Measurements from ENCODE around the gene SGF29.
A peak's percentile ranks its signal among the peaks of the same experiment; 100 is the strongest.

SGF29 gene
- long read RNA-seq, transcript SGF29-201 (10 exons, 1,153 nt) = major isoform, 177 of 189 reads
- long read RNA-seq, partial matches to known transcripts = 3 of 189 reads
- long read RNA-seq, other reads (novel, unspliced or antisense) = 9 of 189 reads

DNA sequence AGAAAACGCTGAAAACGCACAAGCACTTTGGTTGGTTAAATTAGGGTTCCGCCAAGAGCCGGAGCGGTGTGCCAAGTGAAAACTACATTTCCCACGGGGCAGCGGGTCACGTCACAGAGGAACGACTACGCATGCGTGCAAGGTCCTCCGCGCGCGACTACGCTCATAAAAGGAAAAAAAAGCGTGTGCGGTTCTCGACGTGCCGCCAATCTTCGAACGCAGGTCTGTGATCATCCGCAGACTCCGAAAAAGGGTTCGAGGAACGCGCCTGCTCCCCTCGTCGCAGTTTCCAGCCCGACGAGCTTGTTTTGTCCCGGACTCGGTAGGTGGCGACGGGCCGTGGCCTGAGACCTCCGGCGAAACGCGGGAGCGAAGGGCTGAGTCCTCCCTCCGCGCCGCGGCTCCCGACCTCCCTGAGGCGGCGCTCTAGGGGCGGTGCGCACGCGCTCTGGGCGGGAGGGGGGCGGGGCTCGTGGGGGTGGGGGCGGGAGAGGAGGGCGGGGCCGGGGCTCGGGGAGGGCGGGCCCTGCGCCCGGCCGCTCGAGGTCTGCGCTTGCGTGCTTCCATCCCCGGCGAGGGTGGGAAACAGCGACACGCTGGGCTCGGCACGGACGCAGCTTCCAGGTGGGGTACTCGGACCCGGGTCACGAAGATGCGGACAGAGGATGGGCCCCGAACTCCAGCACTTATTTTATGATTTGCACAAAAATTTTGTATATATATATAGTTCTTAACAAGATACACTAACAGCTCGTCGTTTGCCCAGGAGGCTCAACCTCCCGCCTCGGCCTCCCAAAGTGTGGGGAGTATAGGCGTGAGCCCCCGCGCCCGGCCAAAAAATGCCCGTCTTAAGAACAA is at the start of gene SGF29:
Gene SGF29 (plus strand): TSS at position 145 of the 858 bp plus-strand sequence. CDS start 27,150 bp downstream, outside the sequence.
- Histone ChIP-seq H3K27me3 (ENCODE audit: insufficient read depth, poor library complexity, severe bottlenecking) (no peaks in the 10 kb centered on the region), H3K27ac (replicated peaks) (peak within 1 kb of the TSS; percentile 96), H3K4me3 (replicated peaks; ENCODE audit: insufficient read depth, low read length) (peak within 1 kb of the TSS; percentile 54)
- peak; percentile 90 to 95 for DNase-seq (ENCODE audit: low read depth in 1 of 2, low spot score in 1 of 2)
- TF ChIP-seq POLR2AphosphoS5 (IDR thresholded peaks at IDR 0.05; ENCODE audit: low read depth) = peak; percentile 96
- TF ChIP-seq, protein P1, sequence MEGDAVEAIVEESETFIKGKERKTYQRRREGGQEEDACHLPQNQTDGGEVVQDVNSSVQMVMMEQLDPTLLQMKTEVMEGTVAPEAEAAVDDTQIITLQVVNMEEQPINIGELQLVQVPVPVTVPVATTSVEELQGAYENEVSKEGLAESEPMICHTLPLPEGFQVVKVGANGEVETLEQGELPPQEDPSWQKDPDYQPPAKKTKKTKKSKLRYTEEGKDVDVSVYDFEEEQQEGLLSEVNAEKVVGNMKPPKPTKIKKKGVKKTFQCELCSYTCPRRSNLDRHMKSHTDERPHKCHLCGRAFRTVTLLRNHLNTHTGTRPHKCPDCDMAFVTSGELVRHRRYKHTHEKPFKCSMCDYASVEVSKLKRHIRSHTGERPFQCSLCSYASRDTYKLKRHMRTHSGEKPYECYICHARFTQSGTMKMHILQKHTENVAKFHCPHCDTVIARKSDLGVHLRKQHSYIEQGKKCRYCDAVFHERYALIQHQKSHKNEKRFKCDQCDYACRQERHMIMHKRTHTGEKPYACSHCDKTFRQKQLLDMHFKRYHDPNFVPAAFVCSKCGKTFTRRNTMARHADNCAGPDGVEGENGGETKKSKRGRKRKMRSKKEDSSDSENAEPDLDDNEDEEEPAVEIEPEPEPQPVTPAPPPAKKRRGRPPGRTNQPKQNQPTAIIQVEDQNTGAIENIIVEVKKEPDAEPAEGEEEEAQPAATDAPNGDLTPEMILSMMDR (IDR thresholded peaks at IDR 0.05; ENCODE audit: insufficient read depth, low read length) = no peak
- no peak for TF ChIP-seq SPI1 (IDR thresholded peaks at IDR 0.05; ENCODE audit: borderline replicate concordance, low read depth)
- TF ChIP-seq, protein P2, sequence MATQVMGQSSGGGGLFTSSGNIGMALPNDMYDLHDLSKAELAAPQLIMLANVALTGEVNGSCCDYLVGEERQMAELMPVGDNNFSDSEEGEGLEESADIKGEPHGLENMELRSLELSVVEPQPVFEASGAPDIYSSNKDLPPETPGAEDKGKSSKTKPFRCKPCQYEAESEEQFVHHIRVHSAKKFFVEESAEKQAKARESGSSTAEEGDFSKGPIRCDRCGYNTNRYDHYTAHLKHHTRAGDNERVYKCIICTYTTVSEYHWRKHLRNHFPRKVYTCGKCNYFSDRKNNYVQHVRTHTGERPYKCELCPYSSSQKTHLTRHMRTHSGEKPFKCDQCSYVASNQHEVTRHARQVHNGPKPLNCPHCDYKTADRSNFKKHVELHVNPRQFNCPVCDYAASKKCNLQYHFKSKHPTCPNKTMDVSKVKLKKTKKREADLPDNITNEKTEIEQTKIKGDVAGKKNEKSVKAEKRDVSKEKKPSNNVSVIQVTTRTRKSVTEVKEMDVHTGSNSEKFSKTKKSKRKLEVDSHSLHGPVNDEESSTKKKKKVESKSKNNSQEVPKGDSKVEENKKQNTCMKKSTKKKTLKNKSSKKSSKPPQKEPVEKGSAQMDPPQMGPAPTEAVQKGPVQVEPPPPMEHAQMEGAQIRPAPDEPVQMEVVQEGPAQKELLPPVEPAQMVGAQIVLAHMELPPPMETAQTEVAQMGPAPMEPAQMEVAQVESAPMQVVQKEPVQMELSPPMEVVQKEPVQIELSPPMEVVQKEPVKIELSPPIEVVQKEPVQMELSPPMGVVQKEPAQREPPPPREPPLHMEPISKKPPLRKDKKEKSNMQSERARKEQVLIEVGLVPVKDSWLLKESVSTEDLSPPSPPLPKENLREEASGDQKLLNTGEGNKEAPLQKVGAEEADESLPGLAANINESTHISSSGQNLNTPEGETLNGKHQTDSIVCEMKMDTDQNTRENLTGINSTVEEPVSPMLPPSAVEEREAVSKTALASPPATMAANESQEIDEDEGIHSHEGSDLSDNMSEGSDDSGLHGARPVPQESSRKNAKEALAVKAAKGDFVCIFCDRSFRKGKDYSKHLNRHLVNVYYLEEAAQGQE (IDR thresholded peaks at IDR 0.05; ENCODE audit: insufficient replicate concordance, low read depth) = peak; percentile 38
- no peak for TF ChIP-seq GABPA (IDR thresholded peaks at IDR 0.05; ENCODE audit: low read depth)

DNA sequence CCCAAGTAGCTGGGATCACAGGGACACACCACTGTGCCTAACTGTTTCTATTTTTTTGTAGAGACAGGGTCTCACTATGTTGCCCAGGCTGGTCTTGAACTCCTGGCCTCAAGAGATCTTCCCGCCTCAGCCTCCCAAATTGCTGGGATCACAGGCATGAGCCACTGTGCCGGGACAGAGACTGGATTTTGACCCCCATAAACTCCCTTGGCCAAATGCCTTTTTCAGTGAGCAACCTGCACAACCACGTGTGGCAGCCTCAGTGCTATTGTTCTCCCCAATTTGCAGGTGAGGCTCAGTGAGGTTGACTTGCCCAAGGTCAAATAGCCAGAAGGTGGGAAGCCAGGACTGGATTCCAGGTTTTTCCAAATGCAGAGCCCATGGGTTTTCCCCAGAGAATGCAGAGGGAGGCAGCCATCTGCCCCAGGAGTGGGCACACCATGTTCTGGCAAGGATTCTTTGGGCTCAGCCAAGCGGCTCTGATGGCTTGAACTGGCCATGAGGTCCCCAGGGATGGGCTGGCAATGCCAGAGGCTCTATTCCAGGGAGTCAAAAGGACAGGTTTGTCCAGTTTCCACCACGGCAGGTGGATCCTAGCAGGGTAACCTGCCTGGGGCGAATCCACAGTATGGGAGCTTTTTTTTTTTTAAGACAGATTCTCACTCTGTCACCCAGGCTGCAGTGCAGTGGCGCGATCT is 48.9 kb upstream of the SGF29 start:
- H3K27ac ChIP-seq (replicated peaks) = no peak overlapping the region
- DNase-seq (ENCODE audit: low read depth in 1 of 2, low spot score in 1 of 2) = no peak
- H3K27me3 ChIP-seq (ENCODE audit: insufficient read depth, poor library complexity, severe bottlenecking) = no peaks in the 10 kb centered on the region
- TF ChIP-seq SPI1 (IDR thresholded peaks at IDR 0.05; ENCODE audit: borderline replicate concordance, low read depth) = no peak
- TF ChIP-seq, protein P1 (IDR thresholded peaks at IDR 0.05; ENCODE audit: insufficient read depth, low read length) = no peak
- H3K4me3 ChIP-seq (replicated peaks; ENCODE audit: insufficient read depth, low read length) = no peak overlapping the region

DNA sequence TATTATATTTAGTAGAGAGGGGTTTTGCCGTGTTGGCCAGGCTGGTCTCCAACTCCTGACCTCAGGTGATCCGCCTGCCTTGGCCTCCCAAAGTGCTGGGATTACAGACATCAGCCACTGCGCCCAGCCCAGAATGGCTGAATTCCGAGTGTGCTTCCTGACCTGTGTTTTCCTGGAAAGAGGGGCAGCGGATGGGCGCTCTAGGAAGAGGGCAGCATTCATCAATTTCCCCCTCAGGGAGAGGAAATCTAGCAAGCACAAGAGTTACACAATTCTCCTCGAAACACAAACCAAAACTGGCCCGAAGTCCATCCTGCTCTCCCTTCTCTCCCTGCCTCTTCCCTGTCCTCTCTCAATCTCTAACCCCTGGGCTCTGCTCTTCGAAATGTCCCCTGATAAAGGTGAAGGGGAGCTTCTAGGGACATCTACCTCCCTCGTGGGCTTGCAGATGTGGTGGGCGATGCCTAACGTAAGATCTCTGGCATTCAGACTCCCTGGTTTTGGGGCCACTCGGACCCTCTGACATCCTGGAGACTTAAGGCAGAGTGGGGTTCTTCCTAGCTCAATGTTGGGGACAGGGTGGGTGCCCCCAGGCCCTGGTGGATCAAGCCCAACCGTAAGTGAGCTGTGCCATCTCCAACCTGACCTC is 48.1 kb upstream of the SGF29 start:
- TF ChIP-seq GABPA (IDR thresholded peaks at IDR 0.05; ENCODE audit: low read depth) (no peak), SPI1 (IDR thresholded peaks at IDR 0.05; ENCODE audit: borderline replicate concordance, low read depth) (no peak), POLR2AphosphoS5 (IDR thresholded peaks at IDR 0.05; ENCODE audit: low read depth) (no peak)
- TF ChIP-seq, protein P2 (IDR thresholded peaks at IDR 0.05; ENCODE audit: insufficient replicate concordance, low read depth) = no peak
- TF ChIP-seq, protein P1 (IDR thresholded peaks at IDR 0.05; ENCODE audit: insufficient read depth, low read length) = no peak
- no peak overlapping the region for H3K4me3 ChIP-seq (replicated peaks; ENCODE audit: insufficient read depth, low read length)
- H3K27me3 ChIP-seq (ENCODE audit: insufficient read depth, poor library complexity, severe bottlenecking) = no peaks in the 10 kb centered on the region
- DNase-seq (ENCODE audit: low read depth in 1 of 2, low spot score in 1 of 2) = no peak
- no peak overlapping the region for H3K27ac ChIP-seq (replicated peaks)

Measured in HL-60 (cell line).